GM12891 (cell line): ENCODE measurements around the gene ISLR2.

Source experiments
- DNase-seq: peaks from one replicate; pipeline ENCODE4 v3.0.0; 2011; ENCODE audit warnings: low spot score; ENCODE audit not compliant: insufficient read length
- FAIRE-seq: peaks from 2 replicates; lab custom pipeline; 2011; peaks lifted over from hg19 to GRCh38; lab: Jason Lieb, UNC
- PAX5 ChIP-seq: IDR thresholded peaks from 2 replicates; pipeline ENCODE4 v1.6.1; 2011; ENCODE audit warnings: low read length, moderate library complexity, mild to moderate bottlenecking; ENCODE audit not compliant: insufficient read depth, severe bottlenecking
- POLR2A ChIP-seq: IDR thresholded peaks from 2 replicates; pipeline ENCODE4 v1.6.1; 2011; ENCODE audit warnings: low read depth, low read length, control low read depth
- POLR2AphosphoS5 ChIP-seq: IDR thresholded peaks from 2 replicates; pipeline ENCODE4 v1.6.1; 2011; ENCODE audit warnings: low read depth, low read length, control low read depth
- POU2F2 ChIP-seq: IDR thresholded peaks from 2 replicates; pipeline ENCODE4 v1.6.1; 2011; ENCODE audit warnings: low read depth, mild to moderate bottlenecking, control low read depth, low read length, moderate library complexity
- SPI1 ChIP-seq: IDR thresholded peaks from 2 replicates; pipeline ENCODE4 v1.6.1; 2011; ENCODE audit warnings: low read depth, low read length, control low read depth
- TAF1 ChIP-seq: IDR thresholded peaks from 2 replicates; pipeline ENCODE4 v1.6.1; 2011; ENCODE audit warnings: low read depth, low read length, control low read depth

Gene ISLR2

GRCh38 chr15:74121858-74122257 is 8.5 kb upstream of the ISLR2 start:
- no peak for TF ChIP-seq TAF1
- no peak for TF ChIP-seq POLR2AphosphoS5
- TF ChIP-seq POLR2A = no peak
- no peak for TF ChIP-seq SPI1
- TF ChIP-seq PAX5 = no peak
- TF ChIP-seq POU2F2 = no peak
- FAIRE-seq (no peak), DNase-seq (no peak)

GRCh38 chr15:74122403-74123130 is 7.8 kb upstream of the ISLR2 start:
- no peak for TF ChIP-seq TAF1
- TF ChIP-seq SPI1 = peak; percentile 80
- no peak for TF ChIP-seq POLR2AphosphoS5
- no peak for TF ChIP-seq PAX5
- DNase-seq = no peak
- FAIRE-seq = no peak

GRCh38 chr15:74123131-74123429 is 7.3 kb upstream of the ISLR2 start:
- TF ChIP-seq TAF1 (no peak), POLR2AphosphoS5 (no peak), SPI1 (no peak), POLR2A (no peak)
- DNase-seq (no peak), FAIRE-seq (peak; percentile 40)

- no peak for FAIRE-seq
- no peak for DNase-seq
- TF ChIP-seq TAF1 (no peak), POLR2AphosphoS5 (no peak), POU2F2 (no peak), POLR2A (no peak), PAX5 (no peak), SPI1 (no peak)
Measured at GRCh38 chr15:74123658-74124057, 6.7 kb upstream of the ISLR2 start.

GRCh38 chr15:74124196-74124595 is 6.2 kb upstream of the ISLR2 start:
- TF ChIP-seq TAF1 = no peak
- no peak for TF ChIP-seq SPI1
- TF ChIP-seq POU2F2 = no peak
- no peak for DNase-seq
- FAIRE-seq = no peak

- TF ChIP-seq POLR2A = no peak
- TF ChIP-seq SPI1 = no peak
- TF ChIP-seq PAX5 = no peak
- TF ChIP-seq TAF1 = no peak
- TF ChIP-seq POU2F2 = no peak
- no peak for TF ChIP-seq POLR2AphosphoS5
- DNase-seq (no peak), FAIRE-seq (no peak)
Measured at GRCh38 chr15:74124759-74125158, 5.6 kb upstream of the ISLR2 start.

GRCh38 chr15:74127255-74127953 is 3.0 kb upstream of the ISLR2 start:
- TF ChIP-seq PAX5 (no peak), POLR2A (no peak), SPI1 (no peak), TAF1 (no peak), POLR2AphosphoS5 (no peak), POU2F2 (no peak)
- FAIRE-seq = peak; percentile 96
- peak; percentile 78 for DNase-seq

DNA sequence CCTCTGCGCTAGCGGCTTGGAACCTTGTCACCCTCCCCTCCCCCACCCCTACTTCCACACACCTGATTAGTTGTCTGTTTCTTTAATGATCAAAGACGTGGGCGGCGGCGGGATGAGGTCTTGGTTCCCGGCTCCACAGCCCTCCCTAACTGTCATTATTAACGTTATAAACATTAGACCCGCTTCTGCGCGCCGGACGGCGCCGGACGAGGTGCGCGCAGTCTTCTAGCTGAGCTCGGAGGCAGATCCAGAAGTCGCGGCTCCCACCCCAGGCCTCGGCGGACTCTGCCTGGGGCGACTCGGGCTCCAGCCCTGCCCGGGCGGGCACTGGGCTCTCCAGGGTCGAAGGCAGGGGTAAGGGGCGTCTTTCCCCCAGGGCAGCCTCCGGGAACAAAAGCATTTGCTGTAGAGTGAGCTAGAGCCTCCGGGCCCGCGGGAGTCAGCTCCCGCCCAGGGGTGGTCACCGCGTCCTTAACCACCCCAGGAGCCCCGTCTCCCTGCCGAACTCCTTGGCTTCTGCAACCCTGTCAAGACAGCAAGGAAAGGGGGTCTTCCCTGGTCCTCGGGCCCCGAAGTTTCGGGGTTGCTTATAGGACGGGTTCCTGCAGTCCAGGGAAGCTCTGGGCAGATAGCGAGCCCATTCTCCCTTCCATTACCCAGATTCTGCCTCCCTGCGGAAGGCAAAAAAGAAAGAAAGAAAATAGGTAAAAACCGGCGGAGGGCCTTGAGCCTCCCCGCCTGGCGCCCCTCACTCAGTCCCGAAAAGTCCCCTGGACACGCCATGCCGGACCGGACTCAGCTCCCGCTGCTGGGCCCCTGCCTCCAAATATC is 2.2 kb upstream of the ISLR2 start:
- TF ChIP-seq POLR2A = no peak

GRCh38 chr15:74128785-74129585 is 1.4 kb upstream of the ISLR2 start:
- FAIRE-seq (no peak), DNase-seq (no peak)
- TF ChIP-seq SPI1 = no peak
- no peak for TF ChIP-seq POU2F2
- no peak for TF ChIP-seq PAX5

More for the DNA sequence above, 2.2 kb upstream of the ISLR2 start:
- DNase-seq = no peak
- no peak for FAIRE-seq

GRCh38 chr15:74129586-74130154 is 716 bp upstream of the ISLR2 start:
- FAIRE-seq (no peak), DNase-seq (no peak)
- TF ChIP-seq SPI1 (no peak), POU2F2 (no peak), PAX5 (no peak), TAF1 (no peak), POLR2AphosphoS5 (no peak), POLR2A (no peak)
